GM12878 (cell line): ENCODE measurements around the gene PAPOLA. TPM values are rescaled to one million over a fixed set of nuclear protein-coding genes. Genes with fewer than 3 reads are reported as not detected.

ENCODE experiments used
- ATAC-seq: fragments of 200-7000 bp; cut with Tn5 transposase; 3 replicates; pipeline ENCODE4 v1.9.1; 2020; ENCODE audit warnings: mild to moderate bottlenecking, moderate library complexity
- BruUV-seq: library from RNA; stranded (reverse); fragments of 400-500 nt; replicated peaks from 2 replicates; lab custom pipeline; 2021; lab: Mats Ljungman, UMichigan
- CTCF ChIA-PET: fragments of 300-600 bp; sonication (Branson Sonifier 250); formaldehyde crosslinking; extraction: SDS; loops from one replicate; lab custom pipeline; 2021; ENCODE audit warnings: inconsistent platforms; lab: Yijun Ruan, JAX
- POLR2A ChIA-PET: fragments of 350-600 bp; formaldehyde crosslinking; extraction: SDS; loops from one replicate; lab custom pipeline; 2021; ENCODE audit warnings: inconsistent platforms; lab: Charles Lee
- RAD21 ChIA-PET: fragments of 300-600 bp; sonication (Branson Sonifier 250); formaldehyde crosslinking; loops from one replicate; lab custom pipeline; 2023; ENCODE audit warnings: antibody characterized with exemption; ENCODE audit not compliant: unreplicated experiment; lab: Charles Lee
- SMC1A ChIA-PET: fragments of 300-600 bp; sonication (Branson Sonifier 250); formaldehyde crosslinking; loops from one replicate; lab custom pipeline; 2023; ENCODE audit not compliant: unreplicated experiment, uncharacterized antibody; lab: Charles Lee
- DNase-seq: peaks from one replicate; pipeline ENCODE4 v3.0.0-alpha.2; 2011; ENCODE audit warnings: low read depth, low spot score
- FAIRE-seq: peaks from 3 replicates; lab custom pipeline; 2011; peaks lifted over from hg19 to GRCh38; lab: Jason Lieb, UNC
- H2AFZ ChIP-seq: 2 replicates; pipeline ENCODE4 v1.6.0; 2011; ENCODE audit warnings: low read depth, low read length, control low read depth; ENCODE audit not compliant: control insufficient read depth
- H3K27ac ChIP-seq: 2 replicates; pipeline ENCODE4 v1.5.1; 2011; ENCODE audit warnings: control low read depth; ENCODE audit not compliant: control insufficient read depth, insufficient read depth
- H3K27me3 ChIP-seq, 2 experiments: replicated peaks in 1 of 2; 2 replicates each; pipeline versions ENCODE4 v1.6.0 to v1.6.1; 2011; ENCODE audit warnings: low read length in 1 of 2; ENCODE audit not compliant: control insufficient read depth in 2 of 2, insufficient read depth in 2 of 2
- H3K36me3 ChIP-seq, 2 experiments: 2 replicates each; pipeline ENCODE4 v1.5.1; 2011; ENCODE audit warnings: low read length in 1 of 2; ENCODE audit not compliant: control insufficient read depth in 2 of 2, insufficient read depth in 2 of 2
- H3K4me1 ChIP-seq: 2 replicates; pipeline ENCODE4 v1.6.1; 2011; ENCODE audit warnings: mild to moderate bottlenecking, low read length, moderate library complexity, mixed read lengths; ENCODE audit not compliant: control insufficient read depth, insufficient read depth
- H3K4me2 ChIP-seq: 2 replicates; pipeline ENCODE4 v1.6.0; 2011; ENCODE audit warnings: control low read depth; ENCODE audit not compliant: control insufficient read depth, insufficient read depth
- H3K4me3 ChIP-seq: fragments of 200-600 bp; sonication (generic); 2 replicates; pipeline ENCODE4 v1.5.1; 2016
- H3K79me2 ChIP-seq: 2 replicates; pipeline ENCODE4 v1.6.0; 2011; ENCODE audit warnings: low read length; ENCODE audit not compliant: control insufficient read depth, insufficient read depth
- H3K9ac ChIP-seq: 2 replicates; pipeline ENCODE4 v1.8.0; 2011; ENCODE audit warnings: low read length, control low read depth, mixed read lengths; ENCODE audit not compliant: control insufficient read depth, insufficient read depth
- H3K9me3 ChIP-seq: replicated peaks from 3 replicates; pipeline ENCODE4 v1.5.1; 2011; ENCODE audit warnings: mild to moderate bottlenecking, low read length; ENCODE audit not compliant: control insufficient read depth, insufficient read depth
- H4K20me1 ChIP-seq: 2 replicates; pipeline ENCODE4 v1.6.0; 2011; ENCODE audit not compliant: control insufficient read depth, insufficient read depth
- CHD4 ChIP-seq: fragments of 200-600 bp; sonication (generic); IDR thresholded peaks from 2 replicates; pipeline ENCODE4 v1.6.1; 2016; ENCODE audit warnings: mild to moderate bottlenecking
- EGR1 ChIP-seq, 2 experiments: IDR thresholded peaks; 1 replicate in 1 of 2; 2 replicates in 1 of 2; pipeline ENCODE4 v1.6.1; 2011 to 2012; ENCODE audit warnings: low read depth in 2 of 2, low read length in 2 of 2, borderline replicate concordance in 1 of 2, mild to moderate bottlenecking in 1 of 2, moderate library complexity in 1 of 2
- GABPA ChIP-seq: IDR thresholded peaks from 2 replicates; pipeline ENCODE4 v1.6.1; 2014; ENCODE audit warnings: antibody characterized with exemption, low read depth, mild to moderate bottlenecking, inconsistent platforms
- MXI1 ChIP-seq: fragments of 150-350 bp; IDR thresholded peaks from 2 replicates; pipeline ENCODE4 v1.6.1; 2011; ENCODE audit warnings: low read depth, mild to moderate bottlenecking, inconsistent platforms, low read length, improper control_type of control experiment
- NFYA ChIP-seq: IDR thresholded peaks from 2 replicates; pipeline ENCODE4 v1.6.1; 2011; ENCODE audit warnings: low read depth, mild to moderate bottlenecking, low read length, improper control_type of control experiment, borderline replicate concordance
- PAX5 ChIP-seq: IDR thresholded peaks from 2 replicates; pipeline ENCODE4 v1.6.1; 2011; ENCODE audit warnings: low read depth, low read length, borderline replicate concordance
- POLR2A ChIP-seq: IDR thresholded peaks from 2 replicates; pipeline ENCODE4 v1.6.1; 2011; ENCODE audit warnings: low read depth, mild to moderate bottlenecking, low read length
- RBBP5 ChIP-seq: fragments of 200-600 bp; sonication (generic); conservative IDR thresholded peaks from 2 replicates; pipeline ENCODE4 v1.6.1; 2016
- RELA ChIP-seq: fragments of 450-650 bp; IDR thresholded peaks from 2 replicates; pipeline ENCODE4 v1.8.0; 2014; ENCODE audit warnings: borderline replicate concordance; ENCODE audit not compliant: partially characterized antibody
- SREBF1 ChIP-seq: IDR thresholded peaks from 2 replicates; pipeline ENCODE4 v1.6.1; 2012; ENCODE audit warnings: mild to moderate bottlenecking, low read length
- TBL1XR1 ChIP-seq: IDR thresholded peaks from 2 replicates; pipeline ENCODE4 v1.6.1; 2012; ENCODE audit warnings: low read depth, low read length, improper control_type of control experiment
- WGBS: methylation state at CpG from one replicate; pipeline ENCODE4 v1.1.6; 2016; ENCODE audit warnings: low lambda C conversion rate; ENCODE audit not compliant: insufficient replicate concordance, insufficient coverage; ENCODE audit errors: missing lambda C conversion rate; 5-methylcytosine and 5-hydroxymethylcytosine counted together
- in situ Hi-C: fragments of 300-500 bp; cut with MboI; formaldehyde crosslinking; loops from 9 replicates; pipeline ENCODE4 v1.14.3; 2018; ENCODE audit warnings: mixed read lengths
- intact Hi-C: fragments of 100-400 bp; cut with micrococcal nuclease; formaldehyde crosslinking; loops from one replicate; pipeline ENCODE4 v1.14.2; 2022; ENCODE audit not compliant: unreplicated experiment
- polyA plus RNA-seq, 11 experiments: library from polyadenylated mRNA; depleted of rRNA in 4 of 11; unstranded in 6 of 11; stranded (reverse) in 5 of 11; fragments of >200 nt; fragmentation: Nextera tagmentation in 4 of 11; fragmentation: Illumina TruSeq in 1 of 11; extraction: Ambion mirVana in 4 of 11; extraction: Trizol in 1 of 11; gene quantifications; 1 replicate in 1 of 11; 2 replicates in 10 of 11; pipeline versions ENCODE4 v1.2.1 to v1.2.3, GENCODE V29; 2011 to 2016; ENCODE audit warnings: inconsistent platforms in 2 of 11, missing spikeins in 2 of 11, low read depth in 1 of 11
- total RNA-seq, 4 experiments: library from RNA; depleted of rRNA in 3 of 4; stranded (reverse); fragments of >200 nt in 3 of 4; fragmentation: Illumina TruSeq in 1 of 4; extraction: Trizol in 1 of 4; gene quantifications; 2 replicates each; pipeline versions ENCODE4 v1.2.1 to v1.2.3, GENCODE V29; 2013 to 2021
- TF ChIP-seq, protein P1 (sequence below): fragments of 450-650 bp; IDR thresholded peaks from 2 replicates; pipeline ENCODE4 v1.6.1; 2017; ENCODE audit warnings: mild to moderate bottlenecking, moderate library complexity
- TF ChIP-seq, protein P2 (sequence below): IDR thresholded peaks from 2 replicates; pipeline ENCODE4 v1.6.1; 2012; ENCODE audit warnings: low read depth, low read length, improper control_type of control experiment
- TF ChIP-seq, protein P3 (sequence below): fragments of 450-650 bp; IDR thresholded peaks from 2 replicates; pipeline ENCODE4 v1.6.1; 2016; ENCODE audit warnings: mild to moderate bottlenecking, moderate library complexity, borderline replicate concordance

The PAPOLA gene
- total and polyA plus RNA-seq, 10 of the 15 experiments (the other 5 are each of a cell fraction or from before 2014, with no cell fraction given) = 46.0 to 185 (median 114) TPM

DNA sequence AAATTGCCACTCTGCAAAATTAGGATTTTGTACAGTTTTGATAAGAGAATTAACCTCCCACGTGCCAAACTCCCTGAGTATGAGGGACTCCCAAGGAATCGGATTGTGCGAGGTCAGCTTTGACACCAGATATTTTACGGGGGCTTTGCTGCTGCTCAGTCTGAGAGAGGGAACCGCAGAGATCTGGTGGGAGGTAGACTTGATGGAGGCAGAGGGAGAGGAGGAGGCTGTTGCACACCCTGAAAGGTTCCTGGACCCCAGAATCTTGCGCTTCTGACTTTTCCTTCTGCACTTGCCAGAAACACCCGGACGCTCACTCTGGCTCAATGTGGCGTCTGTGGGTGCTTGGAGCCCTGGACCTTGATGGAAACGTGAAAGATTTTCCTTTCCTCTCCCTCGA lies 83.9 kb downstream of the PAPOLA start (continued):
- TF ChIP-seq, protein P1, sequence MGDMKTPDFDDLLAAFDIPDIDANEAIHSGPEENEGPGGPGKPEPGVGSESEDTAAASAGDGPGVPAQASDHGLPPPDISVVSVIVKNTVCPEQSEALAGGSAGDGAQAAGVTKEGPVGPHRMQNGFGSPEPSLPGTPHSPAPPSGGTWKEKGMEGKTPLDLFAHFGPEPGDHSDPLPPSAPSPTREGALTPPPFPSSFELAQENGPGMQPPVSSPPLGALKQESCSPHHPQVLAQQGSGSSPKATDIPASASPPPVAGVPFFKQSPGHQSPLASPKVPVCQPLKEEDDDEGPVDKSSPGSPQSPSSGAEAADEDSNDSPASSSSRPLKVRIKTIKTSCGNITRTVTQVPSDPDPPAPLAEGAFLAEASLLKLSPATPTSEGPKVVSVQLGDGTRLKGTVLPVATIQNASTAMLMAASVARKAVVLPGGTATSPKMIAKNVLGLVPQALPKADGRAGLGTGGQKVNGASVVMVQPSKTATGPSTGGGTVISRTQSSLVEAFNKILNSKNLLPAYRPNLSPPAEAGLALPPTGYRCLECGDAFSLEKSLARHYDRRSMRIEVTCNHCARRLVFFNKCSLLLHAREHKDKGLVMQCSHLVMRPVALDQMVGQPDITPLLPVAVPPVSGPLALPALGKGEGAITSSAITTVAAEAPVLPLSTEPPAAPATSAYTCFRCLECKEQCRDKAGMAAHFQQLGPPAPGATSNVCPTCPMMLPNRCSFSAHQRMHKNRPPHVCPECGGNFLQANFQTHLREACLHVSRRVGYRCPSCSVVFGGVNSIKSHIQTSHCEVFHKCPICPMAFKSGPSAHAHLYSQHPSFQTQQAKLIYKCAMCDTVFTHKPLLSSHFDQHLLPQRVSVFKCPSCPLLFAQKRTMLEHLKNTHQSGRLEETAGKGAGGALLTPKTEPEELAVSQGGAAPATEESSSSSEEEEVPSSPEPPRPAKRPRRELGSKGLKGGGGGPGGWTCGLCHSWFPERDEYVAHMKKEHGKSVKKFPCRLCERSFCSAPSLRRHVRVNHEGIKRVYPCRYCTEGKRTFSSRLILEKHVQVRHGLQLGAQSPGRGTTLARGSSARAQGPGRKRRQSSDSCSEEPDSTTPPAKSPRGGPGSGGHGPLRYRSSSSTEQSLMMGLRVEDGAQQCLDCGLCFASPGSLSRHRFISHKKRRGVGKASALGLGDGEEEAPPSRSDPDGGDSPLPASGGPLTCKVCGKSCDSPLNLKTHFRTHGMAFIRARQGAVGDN = no peak
- TF ChIP-seq RBBP5 (no peak), TBL1XR1 (no peak), MXI1 (no peak)

DNA sequence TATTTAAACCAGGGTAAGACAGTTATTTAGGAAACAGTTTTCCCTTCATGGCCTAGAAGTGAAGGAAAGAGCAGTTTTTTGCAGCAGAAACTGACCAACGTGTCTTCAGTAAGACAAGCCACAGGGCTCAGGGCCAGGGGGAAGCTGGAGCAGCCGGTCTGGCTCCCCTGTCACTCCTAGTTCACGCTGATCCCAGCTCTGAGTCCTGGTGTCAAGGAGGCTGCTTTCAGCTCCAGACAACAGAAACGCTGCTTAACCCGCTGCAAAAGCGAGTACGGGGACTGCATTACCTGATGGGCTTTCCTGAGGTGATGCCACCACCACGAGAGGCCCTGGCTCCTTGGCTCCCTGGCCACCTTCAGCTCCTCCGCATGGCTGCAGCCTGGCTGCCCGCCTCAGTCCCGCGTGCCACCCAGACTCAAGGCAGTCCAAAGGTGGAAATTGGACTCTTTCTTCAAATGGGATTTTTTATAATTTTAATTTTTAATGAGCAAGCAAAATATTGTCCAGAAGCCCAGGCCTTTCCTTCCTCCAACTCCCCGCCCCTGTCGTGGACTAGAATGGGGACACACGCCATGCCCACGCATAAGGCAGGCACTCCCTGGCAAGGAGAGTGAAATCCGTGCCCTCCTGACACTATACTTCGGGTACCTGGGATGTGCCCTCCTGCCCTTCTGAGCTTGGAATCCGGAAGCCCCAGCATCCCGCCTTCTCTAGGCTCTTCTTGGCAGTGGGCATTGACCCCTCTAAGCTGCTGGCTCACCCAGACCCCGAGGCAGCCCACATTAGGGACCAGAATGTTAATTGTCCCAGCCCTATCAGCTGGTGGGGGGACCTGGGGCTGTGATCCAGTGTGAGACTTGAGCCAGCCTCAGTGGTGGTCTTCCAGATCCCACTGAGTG lies 85.0 kb downstream of the PAPOLA start:
- 47% methylated on average over 21 of the region's 21 CpGs for WGBS
- Histone ChIP-seq H3K9me3 (no peaks in the 10 kb centered on the region), H3K27ac (no peak overlapping the region), H3K27me3 (peaks cover 0 to 2% of the 10 kb centered on the region in 2 experiments; a peak in 1 of 4 replicates), H3K36me3 (no peaks in the 10 kb centered on the region), H3K9ac (no peak overlapping the region), H3K4me1 (no peaks in the 10 kb centered on the region), H3K4me3 (no peak overlapping the region), H2AFZ (no peak overlapping the region), H3K4me2 (no peak overlapping the region), H3K79me2 (no peaks in the 10 kb centered on the region), H4K20me1 (no peaks in the 10 kb centered on the region)
- intact Hi-C loops (no loop called here), in situ Hi-C loops (no loop called here)
- CTCF ChIA-PET = interaction anchor here (1.6 kb wide), 1 partner anchor 265 kb away, joined by 3 read pairs; no protein-coding TSS in a partner anchor
- FAIRE-seq = no peak
- SMC1A ChIA-PET = interaction anchor here (0.5 to 1.3 kb wide), 6 partner anchors 78 to 435 kb away, joined by 3 to 4 read pairs (median 3); no protein-coding TSS in a partner anchor
- no peak for ATAC-seq
- RAD21 ChIA-PET = interaction anchor here (0.6 to 1.3 kb wide), 2 partner anchors 266 to 597 kb away, joined by 3 read pairs; no protein-coding TSS in a partner anchor
- POLR2A ChIA-PET = no interaction called here
- DNase-seq = no peak
- BruUV-seq = no TSS peak
- TF ChIP-seq, protein P2, sequence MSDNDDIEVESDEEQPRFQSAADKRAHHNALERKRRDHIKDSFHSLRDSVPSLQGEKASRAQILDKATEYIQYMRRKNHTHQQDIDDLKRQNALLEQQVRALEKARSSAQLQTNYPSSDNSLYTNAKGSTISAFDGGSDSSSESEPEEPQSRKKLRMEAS = no peak
- TF ChIP-seq RELA (no peak), POLR2A (no peak), SREBF1 (no peak), GABPA (no peak), NFYA (no peak), EGR1 (IDR thresholded peaks at IDR 0.05; ENCODE audit: borderline replicate concordance in 1 of 2, low read depth in 2 of 2, low read length in 2 of 2) (no peak), CHD4 (no peak), PAX5 (no peak)
- TF ChIP-seq, protein P3, sequence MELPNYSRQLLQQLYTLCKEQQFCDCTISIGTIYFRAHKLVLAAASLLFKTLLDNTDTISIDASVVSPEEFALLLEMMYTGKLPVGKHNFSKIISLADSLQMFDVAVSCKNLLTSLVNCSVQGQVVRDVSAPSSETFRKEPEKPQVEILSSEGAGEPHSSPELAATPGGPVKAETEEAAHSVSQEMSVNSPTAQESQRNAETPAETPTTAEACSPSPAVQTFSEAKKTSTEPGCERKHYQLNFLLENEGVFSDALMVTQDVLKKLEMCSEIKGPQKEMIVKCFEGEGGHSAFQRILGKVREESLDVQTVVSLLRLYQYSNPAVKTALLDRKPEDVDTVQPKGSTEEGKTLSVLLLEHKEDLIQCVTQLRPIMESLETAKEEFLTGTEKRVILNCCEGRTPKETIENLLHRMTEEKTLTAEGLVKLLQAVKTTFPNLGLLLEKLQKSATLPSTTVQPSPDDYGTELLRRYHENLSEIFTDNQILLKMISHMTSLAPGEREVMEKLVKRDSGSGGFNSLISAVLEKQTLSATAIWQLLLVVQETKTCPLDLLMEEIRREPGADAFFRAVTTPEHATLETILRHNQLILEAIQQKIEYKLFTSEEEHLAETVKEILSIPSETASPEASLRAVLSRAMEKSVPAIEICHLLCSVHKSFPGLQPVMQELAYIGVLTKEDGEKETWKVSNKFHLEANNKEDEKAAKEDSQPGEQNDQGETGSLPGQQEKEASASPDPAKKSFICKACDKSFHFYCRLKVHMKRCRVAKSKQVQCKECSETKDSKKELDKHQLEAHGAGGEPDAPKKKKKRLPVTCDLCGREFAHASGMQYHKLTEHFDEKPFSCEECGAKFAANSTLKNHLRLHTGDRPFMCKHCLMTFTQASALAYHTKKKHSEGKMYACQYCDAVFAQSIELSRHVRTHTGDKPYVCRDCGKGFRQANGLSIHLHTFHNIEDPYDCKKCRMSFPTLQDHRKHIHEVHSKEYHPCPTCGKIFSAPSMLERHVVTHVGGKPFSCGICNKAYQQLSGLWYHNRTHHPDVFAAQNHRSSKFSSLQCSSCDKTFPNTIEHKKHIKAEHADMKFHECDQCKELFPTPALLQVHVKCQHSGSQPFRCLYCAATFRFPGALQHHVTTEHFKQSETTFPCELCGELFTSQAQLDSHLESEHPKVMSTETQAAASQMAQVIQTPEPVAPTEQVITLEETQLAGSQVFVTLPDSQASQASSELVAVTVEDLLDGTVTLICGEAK = no peak
